Calu3 (cell line): ENCODE measurements around the gene BIN2. TPM values are rescaled to one million over a fixed set of nuclear protein-coding genes. Genes with fewer than 3 reads are reported as not detected.

Source experiments
- BruUV-seq: library from RNA; stranded (reverse); fragments of 400-500 nt; replicated peaks from 2 replicates; lab custom pipeline; 2021; lab: Mats Ljungman, UMichigan
- CTCF ChIA-PET: fragments of 300-600 bp; sonication (Branson Sonifier 250); formaldehyde crosslinking; loops from one replicate; lab custom pipeline; 2022; ENCODE audit warnings: antibody characterized with exemption; lab: Charles Lee
- DNase-seq: peaks from one replicate; pipeline ENCODE4 v3.0.0; 2022
- H3K27ac Mint-ChIP-seq: one replicate; pipeline ENCODE4 v1.8.0; 2022; ENCODE audit warnings: mixed read lengths; ENCODE audit not compliant: unreplicated experiment
- H3K27me3 Mint-ChIP-seq: one replicate; pipeline ENCODE4 v1.8.0; 2022; ENCODE audit warnings: mixed read lengths; ENCODE audit not compliant: unreplicated experiment
- H3K36me3 Mint-ChIP-seq: one replicate; pipeline ENCODE4 v1.8.0; 2022; ENCODE audit warnings: mild to moderate bottlenecking, moderate library complexity, mixed read lengths; ENCODE audit not compliant: insufficient read depth, unreplicated experiment
- H3K4me1 Mint-ChIP-seq: one replicate; pipeline ENCODE4 v1.8.0; 2022; ENCODE audit warnings: mild to moderate bottlenecking, low read depth, mixed read lengths; ENCODE audit not compliant: unreplicated experiment
- H3K4me3 Mint-ChIP-seq: one replicate; pipeline ENCODE4 v1.8.0; 2022; ENCODE audit warnings: mild to moderate bottlenecking, low read depth, moderate library complexity, mixed read lengths; ENCODE audit not compliant: unreplicated experiment
- H3K9me3 Mint-ChIP-seq: one replicate; pipeline ENCODE4 v1.8.0; 2022; ENCODE audit warnings: low read depth, mixed read lengths; ENCODE audit not compliant: unreplicated experiment
- intact Hi-C: fragments of 100-400 bp; cut with micrococcal nuclease; formaldehyde crosslinking; loops from one replicate; pipeline ENCODE4 v1.10.0; 2022; ENCODE audit not compliant: unreplicated experiment
- total RNA-seq: library from RNA; stranded (reverse); gene quantifications from 2 replicates; pipeline ENCODE4 v1.2.3, GENCODE V29; 2022
- TF ChIP-seq, protein P1 (sequence below): fragments of 200-600 bp; IDR thresholded peaks from one replicate; pipeline ENCODE4 v1.8.0; 2022; ENCODE audit warnings: antibody characterized with exemption; ENCODE audit not compliant: unreplicated experiment

The BIN2 gene
- total RNA-seq, 1 experiment from 2014 or later = not detected

GRCh38 chr12:51324953-51325352 lies 979 bp upstream of the BIN2 start:
- no TSS peak for BruUV-seq
- H3K9me3 Mint-ChIP-seq = no peaks in the 10 kb centered on the region
- intact Hi-C loops = no loop called here
- CTCF ChIA-PET = no interaction called here
- DNase-seq = no peak
- H3K27ac Mint-ChIP-seq = no peak overlapping the region
- TF ChIP-seq, protein P1, sequence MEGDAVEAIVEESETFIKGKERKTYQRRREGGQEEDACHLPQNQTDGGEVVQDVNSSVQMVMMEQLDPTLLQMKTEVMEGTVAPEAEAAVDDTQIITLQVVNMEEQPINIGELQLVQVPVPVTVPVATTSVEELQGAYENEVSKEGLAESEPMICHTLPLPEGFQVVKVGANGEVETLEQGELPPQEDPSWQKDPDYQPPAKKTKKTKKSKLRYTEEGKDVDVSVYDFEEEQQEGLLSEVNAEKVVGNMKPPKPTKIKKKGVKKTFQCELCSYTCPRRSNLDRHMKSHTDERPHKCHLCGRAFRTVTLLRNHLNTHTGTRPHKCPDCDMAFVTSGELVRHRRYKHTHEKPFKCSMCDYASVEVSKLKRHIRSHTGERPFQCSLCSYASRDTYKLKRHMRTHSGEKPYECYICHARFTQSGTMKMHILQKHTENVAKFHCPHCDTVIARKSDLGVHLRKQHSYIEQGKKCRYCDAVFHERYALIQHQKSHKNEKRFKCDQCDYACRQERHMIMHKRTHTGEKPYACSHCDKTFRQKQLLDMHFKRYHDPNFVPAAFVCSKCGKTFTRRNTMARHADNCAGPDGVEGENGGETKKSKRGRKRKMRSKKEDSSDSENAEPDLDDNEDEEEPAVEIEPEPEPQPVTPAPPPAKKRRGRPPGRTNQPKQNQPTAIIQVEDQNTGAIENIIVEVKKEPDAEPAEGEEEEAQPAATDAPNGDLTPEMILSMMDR = no peak
- no peaks in the 10 kb centered on the region for H3K36me3 Mint-ChIP-seq
- no peak overlapping the region for H3K4me3 Mint-ChIP-seq
- H3K4me1 Mint-ChIP-seq = peaks cover 20% of the 10 kb centered on the region
- no peaks in the 10 kb centered on the region for H3K27me3 Mint-ChIP-seq

DNA sequence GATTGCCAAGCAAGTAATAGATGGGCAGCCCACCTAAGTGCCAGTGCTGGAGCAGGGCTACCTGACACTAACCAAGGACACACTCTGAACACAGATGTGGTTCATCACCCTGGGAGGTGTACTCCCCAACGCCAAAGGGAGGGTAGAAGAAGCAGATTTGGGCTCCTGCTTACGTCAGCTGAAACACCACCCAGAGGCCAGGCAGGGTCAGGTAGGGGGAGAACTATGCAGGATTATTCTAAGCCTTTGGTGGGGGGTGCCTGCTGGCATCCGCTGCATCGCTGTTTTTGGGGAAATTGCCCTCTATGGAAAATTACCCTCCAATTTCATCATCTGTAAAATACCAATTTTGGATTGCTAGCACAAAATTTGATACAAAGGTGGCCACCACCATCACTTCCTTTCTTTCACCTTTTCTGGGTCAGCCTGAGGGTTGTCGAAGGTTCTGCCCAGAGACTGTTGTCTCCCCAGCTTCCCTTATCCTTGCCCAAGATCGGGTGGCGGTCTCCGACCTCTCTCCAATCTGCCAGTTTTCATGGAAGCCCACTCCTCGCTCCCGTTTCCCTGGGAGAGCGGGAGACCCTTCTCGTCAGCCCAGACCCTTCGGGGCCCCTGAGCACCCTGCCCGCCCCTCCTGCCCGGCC lies 535 bp downstream of the BIN2 start:
- Mint-ChIP-seq H3K36me3 (no peaks in the 10 kb centered on the region), H3K9me3 (no peaks in the 10 kb centered on the region), H3K27me3 (no peaks in the 10 kb centered on the region), H3K4me1 (peaks cover 30% of the 10 kb centered on the region), H3K27ac (no peak overlapping the region), H3K4me3 (no peak overlapping the region)
- intact Hi-C loops = no loop called here
- no peak for DNase-seq
- TF ChIP-seq, protein P1 = no peak
- BruUV-seq = no TSS peak
- CTCF ChIA-PET = no interaction called here

DNA sequence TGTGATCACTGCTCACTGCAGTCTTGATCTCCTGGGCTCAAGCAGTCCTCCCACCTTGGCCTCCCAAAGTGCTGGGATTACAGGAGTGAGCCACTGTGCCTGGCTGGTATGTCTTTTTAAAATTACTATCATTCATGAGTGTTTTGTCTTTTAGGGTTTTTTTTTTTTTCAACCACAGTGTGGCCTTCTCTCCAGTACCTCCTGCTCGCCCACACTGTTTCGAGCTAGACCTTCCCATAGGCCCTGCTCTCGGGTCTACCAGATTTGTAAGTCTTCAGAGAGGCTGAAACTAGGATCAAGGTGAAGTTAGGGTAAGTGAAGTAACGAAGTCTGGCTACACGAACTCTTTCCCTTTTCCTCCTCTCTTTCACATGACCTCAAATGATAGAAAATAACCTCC lies 1.5 kb downstream of the BIN2 start:
- TF ChIP-seq, protein P1 = no peak
- CTCF ChIA-PET = no interaction called here
- no peaks in the 10 kb centered on the region for H3K27me3 Mint-ChIP-seq
- BruUV-seq = no TSS peak
- DNase-seq = no peak
- H3K36me3 Mint-ChIP-seq = no peaks in the 10 kb centered on the region
- H3K27ac Mint-ChIP-seq = no peak overlapping the region
- H3K9me3 Mint-ChIP-seq = no peaks in the 10 kb centered on the region
- peaks cover 31% of the 10 kb centered on the region for H3K4me1 Mint-ChIP-seq
- intact Hi-C loops = no loop called here
- H3K4me3 Mint-ChIP-seq = no peak overlapping the region

- intact Hi-C loops = no loop called here
- CTCF ChIA-PET = no interaction called here
- TF ChIP-seq, protein P1 = no peak
- Mint-ChIP-seq H3K4me3 (no peak overlapping the region), H3K36me3 (no peaks in the 10 kb centered on the region), H3K27ac (no peak overlapping the region), H3K9me3 (no peaks in the 10 kb centered on the region), H3K4me1 (peaks cover 25% of the 10 kb centered on the region), H3K27me3 (no peaks in the 10 kb centered on the region)
- DNase-seq = no peak
- no TSS peak for BruUV-seq
Observed at GRCh38 chr12:51321882-51322281, 2.1 kb downstream of the BIN2 start.
